NCI-H345 (cell line): ENCODE data around the gene GBX2.

Experiments
- DNase-seq: peaks from one replicate; lab custom pipeline; 2025; lab: John Stamatoyannopoulos, UW

The GBX2 gene

DNA sequence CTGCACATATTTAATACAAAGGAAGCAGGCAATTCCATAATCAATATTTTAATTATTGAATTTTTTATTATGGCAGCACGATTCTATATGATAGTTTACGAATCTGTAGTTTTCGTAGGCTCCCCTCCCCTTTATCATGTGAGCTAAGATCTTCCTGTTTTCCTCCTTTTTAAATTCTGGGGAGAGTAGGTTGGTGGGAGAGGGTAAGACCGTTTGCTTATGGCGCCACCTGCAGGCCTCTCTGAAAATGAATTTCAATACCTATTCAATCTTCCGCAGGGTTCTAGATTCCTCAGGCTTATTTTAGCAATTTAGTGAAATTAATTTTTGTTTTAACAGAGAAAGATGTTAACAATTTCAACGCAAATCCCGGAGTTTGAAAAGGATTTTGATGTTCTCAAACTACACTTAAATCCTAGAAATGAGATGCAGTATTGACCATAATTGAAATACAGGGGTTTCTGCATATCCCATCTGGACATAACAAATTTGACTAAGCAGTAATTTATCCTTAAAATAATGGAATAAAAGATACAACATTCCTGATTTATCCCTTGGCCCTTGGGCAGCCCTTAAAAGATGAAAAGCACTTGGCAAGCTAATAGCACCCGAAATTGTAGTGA lies 12.8 kb upstream of the GBX2 start:
- DNase-seq = peak; percentile 73

DNA sequence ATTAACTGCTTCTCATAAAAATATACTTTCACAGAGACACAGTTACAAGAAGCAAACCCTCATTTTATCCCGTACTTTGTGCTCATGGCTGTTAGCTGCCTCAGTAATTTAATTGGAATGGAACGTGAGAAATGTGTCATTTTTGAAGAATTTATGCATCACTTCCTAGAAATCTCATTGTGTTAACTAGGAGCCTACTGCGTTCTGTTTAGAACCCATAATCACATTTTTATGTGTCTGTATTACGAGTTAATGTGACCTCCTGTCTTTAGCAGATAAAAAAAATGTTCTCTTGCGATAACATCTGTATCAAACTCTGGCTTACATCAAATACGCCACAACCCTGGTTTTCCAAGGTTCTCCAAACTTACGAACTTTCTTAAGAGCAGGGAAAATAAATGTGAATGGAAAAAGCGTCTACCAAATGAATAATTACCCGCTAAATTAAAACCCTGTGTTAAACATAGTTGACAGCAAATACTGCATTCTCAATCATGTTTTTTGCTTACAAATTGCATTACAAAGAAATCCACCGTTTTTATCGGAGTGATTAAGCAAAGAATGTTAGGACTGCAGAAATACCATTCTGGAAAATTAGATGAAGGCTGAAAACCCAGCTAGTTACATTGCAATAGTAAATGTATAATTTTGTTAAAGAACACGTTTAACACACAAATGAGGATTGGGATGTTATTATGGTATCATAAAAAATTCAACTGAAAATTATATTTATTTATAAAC lies 12.1 kb upstream of the GBX2 start:
- no peak for DNase-seq

DNA sequence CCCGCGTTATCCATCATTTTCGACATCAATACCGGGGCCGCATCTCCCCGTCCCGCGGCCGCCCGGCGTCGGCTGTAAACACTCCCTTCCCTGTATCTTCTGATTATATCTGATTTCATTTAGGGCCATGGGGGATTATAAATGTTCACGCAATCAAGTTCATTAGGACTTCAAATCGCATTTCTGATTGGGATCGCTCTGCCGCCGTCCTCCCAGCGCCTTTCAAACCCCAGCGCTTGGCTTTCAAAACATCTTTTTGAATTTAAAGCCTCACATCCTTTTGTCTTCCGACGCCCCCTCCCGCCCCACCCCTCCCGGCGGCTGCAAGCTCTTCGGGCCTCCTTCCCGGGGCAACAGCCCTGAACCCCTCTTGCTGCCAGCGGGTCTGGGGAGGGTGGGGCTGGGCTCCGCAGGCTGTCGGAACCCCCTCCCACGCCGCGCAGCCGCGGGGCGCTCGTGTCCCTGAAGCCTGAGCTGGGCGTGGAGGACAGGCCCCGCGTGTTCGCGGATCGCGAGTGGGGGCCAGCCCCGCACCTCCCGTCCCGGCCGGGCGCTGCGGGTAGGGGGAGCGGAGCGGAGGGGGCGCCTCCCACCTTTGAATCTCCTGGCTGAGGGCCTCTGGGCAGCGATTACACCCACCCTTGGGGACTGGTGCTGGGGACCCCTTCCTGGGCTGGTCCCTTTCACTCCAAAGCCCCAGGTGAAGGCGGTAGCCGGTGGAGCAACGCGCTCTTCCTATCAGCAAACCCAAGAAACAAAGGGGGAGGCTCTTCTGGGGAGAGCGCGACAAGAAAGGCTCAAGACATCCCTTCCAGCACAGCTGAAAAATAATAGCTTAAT lies 11.3 kb upstream of the GBX2 start:
- peak; percentile 23 for DNase-seq

DNA sequence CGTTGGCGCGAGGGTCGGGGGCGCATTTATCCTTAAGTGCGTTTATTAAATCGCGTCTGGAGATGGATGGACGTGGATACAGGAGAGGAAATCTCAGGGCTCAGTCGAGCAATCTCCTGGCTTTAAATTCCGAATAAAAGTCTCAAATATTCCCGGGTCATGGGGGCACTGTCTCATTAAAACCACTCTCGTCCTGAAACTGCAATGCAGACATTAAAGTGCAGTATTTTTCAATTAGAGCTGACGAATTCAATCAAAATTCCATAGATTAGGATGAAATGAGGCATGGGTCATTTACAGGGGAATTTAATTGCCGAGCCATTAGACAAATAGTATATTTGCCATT lies 10.7 kb upstream of the GBX2 start:
- DNase-seq = no peak

DNA sequence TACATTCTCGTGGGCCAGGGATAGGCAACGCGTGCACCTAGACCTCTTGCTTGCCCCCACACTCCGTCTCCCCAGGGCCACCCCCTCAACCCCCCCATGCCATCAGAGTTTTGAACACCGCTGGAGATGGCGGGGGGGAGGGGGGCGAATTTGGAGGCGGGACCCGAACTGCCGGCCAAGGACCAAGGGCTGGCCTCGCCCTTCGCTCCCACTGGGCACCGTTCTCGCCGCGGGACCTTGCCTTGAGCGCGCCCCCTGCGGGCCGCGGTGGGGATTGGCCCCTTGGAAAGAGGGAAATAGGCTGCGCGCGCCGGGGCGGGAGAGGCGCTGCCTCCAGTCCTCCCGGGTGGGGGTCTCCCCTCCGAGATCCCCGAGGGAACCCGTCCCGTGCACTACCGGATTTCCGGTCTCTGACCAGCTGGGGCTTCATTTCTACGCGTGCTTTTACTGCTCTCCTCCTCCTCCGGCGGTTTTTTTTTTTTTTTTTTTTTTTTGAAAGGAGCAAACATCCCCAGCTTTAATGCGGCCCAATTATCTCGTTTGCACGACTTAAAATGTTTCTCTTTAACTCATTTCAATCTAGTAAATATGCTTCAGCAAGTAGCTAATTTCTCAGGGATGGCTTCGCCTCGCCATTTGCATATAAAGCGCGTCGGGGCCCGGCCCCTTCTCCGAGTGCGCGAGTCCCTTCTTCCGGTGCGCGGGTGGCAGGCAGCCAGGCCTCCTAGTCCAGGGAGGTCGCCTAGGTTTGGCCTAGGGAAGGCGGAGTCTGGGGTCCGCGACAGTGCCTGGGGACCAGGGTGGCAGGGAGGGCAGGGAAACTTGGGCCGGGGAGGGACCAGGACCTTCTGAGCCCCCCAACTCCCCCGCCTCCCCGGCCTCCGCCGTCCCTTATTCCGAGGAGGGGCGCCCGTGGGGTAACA lies 10.0 kb upstream of the GBX2 start:
- peak; percentile 83 for DNase-seq

DNA sequence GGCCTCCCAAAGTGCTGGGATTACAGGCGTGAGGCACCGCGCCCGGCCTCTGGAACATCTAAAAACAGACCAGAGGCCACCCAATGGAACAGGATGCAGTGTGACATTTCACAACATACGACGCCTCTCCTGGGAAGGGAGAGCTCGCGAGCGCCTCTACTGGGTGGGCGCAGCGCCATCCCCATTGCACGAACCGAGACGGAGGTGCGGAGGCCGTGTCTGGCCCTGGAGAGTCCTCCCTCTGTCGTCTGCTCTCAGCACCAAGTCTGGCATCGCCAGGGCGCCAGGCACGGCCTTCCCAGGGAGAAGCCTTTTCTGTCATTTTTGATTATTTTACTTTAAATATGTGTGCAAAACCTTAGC lies 9.4 kb upstream of the GBX2 start:
- DNase-seq = peak; percentile 44

DNA sequence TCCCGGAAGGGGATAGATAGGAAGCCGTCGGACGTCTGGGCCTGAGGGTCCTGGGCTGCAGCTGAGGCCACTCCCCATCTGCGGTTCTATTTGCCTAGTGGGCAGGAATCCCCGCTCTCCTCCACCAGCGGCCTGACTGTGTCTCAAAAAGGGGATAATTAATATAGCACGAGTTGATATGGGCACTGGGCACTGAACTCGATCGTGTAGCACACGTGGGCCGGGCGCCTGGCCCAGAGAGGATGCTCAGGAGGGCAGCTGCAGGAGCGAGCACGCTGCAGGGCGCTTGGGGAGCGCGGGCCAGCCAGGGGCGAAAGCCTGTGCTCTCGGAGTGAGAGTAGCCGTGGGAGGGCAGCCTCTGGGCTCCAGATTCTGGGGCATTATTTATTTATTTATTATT lies 8.8 kb upstream of the GBX2 start:
- no peak for DNase-seq

DNA sequence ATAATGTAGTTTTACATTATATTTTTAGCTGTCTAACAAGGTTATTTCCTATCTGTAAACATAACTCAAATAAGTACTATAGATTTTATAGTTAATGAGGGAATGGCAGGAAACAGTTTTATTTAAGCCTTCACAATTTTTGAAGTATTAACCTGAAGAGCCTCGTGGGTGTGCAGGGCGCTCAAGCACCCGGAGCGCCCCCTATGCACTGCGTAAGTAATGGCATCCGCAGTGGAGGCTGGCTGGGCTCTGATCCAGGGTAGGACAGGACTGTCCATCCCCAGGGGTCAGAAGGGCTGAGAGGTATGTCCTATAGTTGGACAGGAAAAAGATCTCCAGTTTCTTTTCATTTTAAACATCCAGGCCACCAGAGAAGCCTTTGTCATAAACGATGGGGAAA lies 8.2 kb upstream of the GBX2 start:
- DNase-seq = no peak

DNA sequence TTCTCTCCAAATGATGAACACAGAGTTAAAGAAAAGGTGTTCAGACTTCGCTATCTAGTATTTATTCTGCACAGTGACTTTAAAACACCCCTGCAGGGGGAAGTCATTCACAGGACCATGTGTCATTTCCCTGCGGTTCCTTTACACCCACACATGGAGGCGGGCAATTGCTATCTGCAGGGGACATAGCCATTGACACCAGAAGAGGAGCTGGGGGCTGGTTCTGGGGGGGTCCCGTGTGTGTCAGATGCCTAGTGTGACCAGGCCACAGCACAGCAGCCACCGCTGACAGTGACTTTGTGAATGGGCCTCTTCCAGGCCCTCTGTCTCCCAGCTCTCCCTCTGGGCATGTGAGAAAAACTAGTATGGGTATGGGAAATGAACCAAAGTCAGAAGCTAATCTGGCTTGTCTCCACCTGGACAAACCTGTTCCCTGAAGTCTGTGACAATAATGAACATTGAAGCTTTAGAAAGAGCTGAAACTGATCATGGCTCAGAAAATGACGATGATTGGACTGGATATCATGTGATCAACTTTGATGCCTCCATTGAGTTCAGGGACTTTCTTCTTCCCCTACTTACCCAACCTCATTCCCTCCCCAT lies 7.5 kb upstream of the GBX2 start:
- DNase-seq = no peak

DNA sequence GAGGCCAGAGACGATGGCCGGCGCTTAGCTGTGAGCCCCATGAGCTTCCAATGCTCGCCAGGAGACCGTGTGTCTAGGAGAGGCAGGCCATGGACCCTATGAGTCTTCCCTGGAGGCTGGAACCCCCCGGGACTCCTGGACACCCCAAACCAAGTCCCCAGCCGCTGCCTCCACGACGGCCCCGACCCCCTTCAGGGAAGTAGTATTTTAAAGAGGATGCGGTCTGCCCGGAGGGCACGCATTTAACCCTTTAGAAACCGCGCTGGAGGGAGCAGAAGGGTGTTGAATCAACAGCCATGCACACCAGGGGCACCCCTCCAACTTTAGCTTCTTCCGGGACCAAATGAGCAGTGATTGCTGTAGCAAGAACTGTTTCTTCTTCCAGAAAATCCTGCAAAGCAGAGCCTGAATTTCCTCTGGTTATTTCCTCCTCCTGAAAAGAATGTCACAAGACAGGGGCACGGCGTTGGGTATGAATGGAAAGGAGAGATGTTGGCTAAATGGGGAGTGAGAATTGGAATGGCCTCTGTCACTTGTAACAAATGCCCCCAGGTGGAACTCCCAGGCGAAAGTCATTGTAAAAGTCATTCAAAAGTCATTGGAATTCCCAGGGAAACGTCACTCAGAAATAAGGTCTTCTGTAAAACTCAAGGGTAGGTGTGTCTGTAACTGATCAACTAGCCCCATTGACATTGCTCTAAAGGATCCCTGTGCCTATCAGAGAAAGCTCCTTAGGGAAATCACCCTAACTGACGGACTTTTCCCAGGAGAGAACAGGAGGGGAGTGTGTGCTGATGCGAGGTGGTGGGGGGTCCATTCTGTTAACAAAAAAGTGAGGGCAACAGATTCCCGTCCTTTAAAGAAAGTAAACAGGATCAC lies 5.8 kb upstream of the GBX2 start:
- no peak for DNase-seq

DNA sequence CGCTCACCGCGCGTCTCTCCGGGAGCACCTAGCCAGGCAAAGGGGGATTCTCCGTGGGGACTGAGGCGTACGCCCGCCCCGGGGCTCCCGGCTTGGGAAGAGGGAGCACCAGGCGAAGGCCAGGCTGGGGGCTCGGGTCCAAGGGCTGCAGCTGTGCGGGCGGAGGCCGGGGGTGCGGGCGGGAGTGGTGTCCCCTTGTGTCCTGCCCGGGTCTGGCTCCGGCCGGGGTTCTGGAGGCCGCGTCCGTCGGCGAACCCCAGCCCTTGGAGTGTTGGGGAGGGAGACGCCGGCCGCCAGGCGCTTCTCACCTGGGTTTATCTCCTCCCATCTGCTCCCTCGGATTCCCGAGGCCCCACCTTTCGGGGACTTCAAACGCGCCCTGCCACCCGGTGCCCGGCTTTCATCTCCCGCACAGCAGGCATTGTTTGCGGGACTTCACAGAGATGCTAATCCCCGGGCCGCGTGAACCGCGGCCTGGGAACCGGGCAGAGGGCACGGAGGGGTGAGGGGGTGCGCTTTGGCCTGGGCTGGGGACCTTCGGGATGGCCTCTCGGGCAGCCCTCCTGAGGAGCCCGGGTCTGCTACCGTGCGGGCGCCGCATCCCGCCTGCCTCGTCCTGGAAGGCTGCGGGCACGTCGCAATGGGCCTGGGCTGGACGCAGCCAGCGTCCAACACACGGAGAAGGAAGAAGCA lies 5.0 kb upstream of the GBX2 start:
- no peak for DNase-seq

DNA sequence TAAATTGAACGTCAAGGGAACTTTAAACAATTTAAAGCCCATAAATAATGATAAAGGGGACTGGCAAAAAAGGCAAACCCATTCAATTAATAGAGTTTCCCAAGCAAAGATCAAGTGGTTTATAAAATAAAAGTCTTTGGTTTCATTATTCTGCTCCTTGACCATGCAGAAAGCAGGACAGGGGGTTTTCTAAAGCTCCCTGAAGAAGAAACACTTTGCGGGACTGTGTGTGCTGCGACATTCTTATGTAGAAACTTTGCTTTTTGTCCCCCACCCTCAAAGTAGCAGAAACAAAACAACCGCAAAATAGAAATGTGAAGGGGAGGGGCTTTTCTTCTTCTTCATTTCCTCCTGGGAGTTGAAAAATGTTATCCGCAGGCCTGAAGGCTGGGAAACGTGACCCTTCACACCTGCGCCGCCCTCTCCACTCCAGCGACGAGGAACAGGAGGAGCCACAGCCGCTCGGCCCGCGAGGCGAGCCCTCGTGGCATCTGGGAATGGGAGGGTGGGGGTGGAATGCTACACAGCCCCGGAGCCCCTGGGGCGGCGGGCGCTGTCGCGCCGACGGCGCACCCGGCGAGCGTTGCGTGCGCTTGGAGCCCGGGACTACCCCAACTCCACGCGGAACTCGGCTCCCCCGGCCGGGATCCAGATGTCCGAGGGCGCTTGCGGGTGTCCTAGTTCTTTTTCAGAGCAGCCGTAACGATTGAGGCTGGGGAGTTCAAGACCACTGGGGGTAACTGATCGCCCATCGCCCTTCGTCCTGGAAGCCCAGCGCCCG lies 4.3 kb upstream of the GBX2 start:
- DNase-seq = no peak

DNA sequence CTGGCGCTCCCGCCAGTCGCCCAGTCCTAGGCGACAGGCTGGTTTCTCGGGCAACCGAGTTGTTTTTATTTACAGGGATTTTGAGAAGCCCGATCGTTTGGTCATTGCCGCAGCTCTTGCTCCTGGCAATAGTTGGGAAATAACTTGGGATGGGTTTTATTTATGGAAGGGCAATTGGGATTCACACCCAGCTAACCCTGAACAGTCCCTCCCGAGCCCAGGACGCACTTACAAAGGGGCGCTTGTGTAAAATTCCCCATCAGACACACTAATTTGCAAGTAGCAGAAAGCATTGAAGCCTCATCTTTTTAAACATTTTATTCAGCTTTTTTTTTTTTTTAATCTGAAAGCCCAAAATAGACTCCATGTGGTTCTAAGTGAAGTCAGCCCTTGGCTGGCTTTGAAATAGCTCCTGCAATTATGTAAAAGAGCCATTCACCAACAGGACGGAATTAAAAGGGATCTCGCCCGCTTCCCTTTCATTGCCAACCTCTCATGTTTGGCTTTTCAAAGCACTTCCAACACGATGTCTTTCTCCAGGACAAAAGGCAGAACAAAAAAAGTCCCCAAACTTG lies 3.6 kb upstream of the GBX2 start:
- no peak for DNase-seq

DNA sequence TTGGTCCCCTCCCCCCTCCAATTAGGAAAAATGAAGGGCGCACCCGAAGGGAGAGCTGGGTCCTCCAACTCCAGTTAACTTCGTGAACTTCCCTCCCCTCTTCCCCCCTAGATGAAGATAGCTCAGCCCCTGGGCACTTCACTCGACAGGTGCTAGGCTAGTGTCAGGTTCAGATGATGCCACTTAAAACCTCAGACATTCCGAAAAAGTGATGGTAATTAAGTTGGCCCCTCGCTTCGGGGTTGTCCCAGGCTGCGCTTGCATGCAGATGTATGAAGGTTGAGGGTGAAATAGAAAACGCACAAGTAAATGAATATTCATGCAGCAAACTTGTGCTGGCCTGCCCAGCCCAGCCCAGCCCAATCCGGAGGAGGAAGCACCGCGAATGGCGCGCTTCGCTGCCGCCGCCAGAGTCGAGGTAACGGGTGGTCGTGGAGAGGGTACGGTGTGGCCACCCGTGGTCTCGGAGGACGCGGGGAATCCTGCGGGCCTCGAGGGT lies 3.0 kb upstream of the GBX2 start:
- no peak for DNase-seq

DNA sequence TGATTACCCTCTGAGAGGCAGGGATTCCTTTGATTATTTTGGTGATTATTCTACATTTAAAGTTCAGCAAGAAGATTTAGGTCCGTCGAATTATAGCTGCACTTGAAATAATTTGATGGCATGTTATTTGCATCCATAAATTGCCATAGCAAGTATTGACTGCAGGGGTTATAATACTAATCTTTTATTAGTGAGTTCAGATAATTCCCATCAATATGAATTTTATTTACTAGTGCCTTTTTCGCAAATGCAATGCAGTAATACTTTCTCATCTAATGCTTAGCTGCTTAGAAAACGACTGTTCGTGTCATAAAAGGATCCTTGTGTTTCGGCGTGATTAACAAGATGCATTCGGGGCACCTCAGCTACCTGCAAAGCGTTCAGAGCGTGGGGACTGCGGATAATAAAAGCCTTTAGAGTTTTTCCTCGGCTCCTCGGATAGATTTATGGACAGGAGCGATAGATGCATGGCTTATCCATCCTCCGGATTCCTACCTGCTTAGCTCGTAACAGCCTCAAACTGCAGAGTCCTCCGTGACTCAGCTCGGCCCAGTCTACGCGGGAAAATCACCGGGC lies 2.5 kb upstream of the GBX2 start:
- no peak for DNase-seq

DNA sequence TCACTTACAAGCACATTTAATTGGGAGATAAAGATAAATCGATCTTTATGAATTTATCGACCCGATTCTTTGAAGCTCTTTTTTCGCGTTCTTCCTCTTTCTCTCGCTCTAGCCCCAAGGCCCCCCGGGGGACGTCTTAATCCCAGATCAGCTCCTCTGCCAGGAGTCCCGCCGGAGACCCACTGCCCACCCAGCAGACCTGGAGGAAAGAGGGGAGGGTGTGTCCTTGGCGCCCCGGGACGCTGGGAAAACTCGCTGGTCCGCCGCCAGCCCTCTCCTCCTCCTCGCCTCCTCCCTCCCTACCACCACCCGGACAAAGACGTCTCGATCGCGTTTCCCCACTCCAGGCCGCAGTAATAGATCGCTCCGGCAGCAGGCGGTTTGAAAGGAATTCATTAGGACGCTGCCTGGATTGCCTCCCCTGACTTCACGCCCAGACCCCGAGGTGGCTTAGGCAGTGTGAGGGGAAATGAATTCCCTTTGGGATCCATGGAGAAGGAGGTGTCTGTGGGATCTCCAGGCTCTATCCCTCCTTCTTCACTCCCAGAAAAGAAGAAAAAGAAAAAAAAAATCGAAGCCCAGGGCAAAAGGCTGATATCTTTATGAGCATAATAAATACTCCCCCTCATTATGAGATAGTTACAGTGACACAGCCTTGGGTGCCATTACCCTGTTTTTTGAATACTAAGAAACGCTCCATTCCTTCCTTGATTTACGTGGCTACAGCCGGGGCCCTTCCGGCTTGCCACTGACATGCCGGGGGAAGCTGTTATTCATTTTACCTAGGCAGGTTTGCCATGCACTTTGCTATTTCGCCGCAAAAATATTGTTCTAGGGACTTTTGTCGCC lies 1.8 kb upstream of the GBX2 start:
- no peak for DNase-seq

DNA sequence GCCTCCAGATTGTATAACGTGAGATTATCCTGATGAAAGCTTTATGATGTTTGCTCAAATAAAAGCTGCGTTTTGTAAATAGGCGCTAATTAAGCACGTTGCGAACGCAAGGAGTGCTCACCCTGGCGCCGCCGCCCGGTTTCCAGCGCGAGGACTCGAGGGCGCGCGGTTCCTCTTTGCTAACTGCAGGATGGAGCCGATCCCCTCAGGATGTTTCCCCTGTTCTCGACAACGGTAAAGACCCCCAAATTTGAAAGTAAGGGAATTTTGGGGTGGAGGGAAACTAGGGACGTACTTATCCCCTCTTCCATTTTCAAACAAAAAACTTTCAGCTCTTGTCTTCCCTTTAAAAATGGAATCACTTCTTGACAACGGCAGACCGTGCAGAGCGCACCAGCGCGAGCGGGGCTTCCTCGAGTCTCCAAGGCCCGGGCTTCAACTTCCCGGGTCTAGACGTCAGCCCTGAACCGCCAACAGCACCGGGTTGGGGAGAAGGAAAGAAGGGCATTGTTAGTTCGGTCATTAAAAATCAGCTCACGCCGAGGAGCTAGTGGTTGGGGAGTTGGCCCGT lies 1.1 kb upstream of the GBX2 start:
- DNase-seq = no peak
